PC-3 (cell line): Measurements from ENCODE around the gene SH3D21. TPM values are rescaled to one million over a fixed set of nuclear protein-coding genes. Genes with fewer than 3 reads are reported as not detected.

ENCODE experiments used
- ATAC-seq: fragments of 200-7000 bp; cut with Tn5 transposase; 2 replicates; pipeline ENCODE4 v1.9.1; 2020; ENCODE audit warnings: mild to moderate bottlenecking, moderate library complexity
- BruUV-seq: library from RNA; stranded (reverse); fragments of 400-500 nt; replicated peaks from 2 replicates; lab custom pipeline; 2021; lab: Mats Ljungman, UMichigan
- CTCF ChIA-PET: fragments of 300-600 bp; sonication (Branson Sonifier 250); formaldehyde crosslinking; loops from one replicate; lab custom pipeline; 2022; ENCODE audit warnings: antibody characterized with exemption; lab: Charles Lee
- POLR2A ChIA-PET: fragments of 300-600 bp; sonication (Branson Sonifier 250); formaldehyde crosslinking; loops from one replicate; lab custom pipeline; 2022; ENCODE audit warnings: antibody characterized with exemption; ENCODE audit not compliant: unreplicated experiment; lab: Charles Lee
- DNase-seq: peaks from one replicate; pipeline ENCODE4 v3.0.0-alpha.2; 2015
- H2AFZ ChIP-seq: fragments of 300-600 bp; sonication (generic); 2 replicates; pipeline ENCODE4 v1.6.0; 2016; ENCODE audit warnings: antibody characterized with exemption, low read length
- H3F3A ChIP-seq: fragments of 300-600 bp; sonication (generic); one replicate; pipeline ENCODE4 v1.6.0; 2017; ENCODE audit warnings: antibody characterized with exemption, low read length, control low read depth, mild to moderate bottlenecking; ENCODE audit not compliant: unreplicated experiment
- H3K27ac ChIP-seq: fragments of 300-600 bp; sonication (generic); 2 replicates; pipeline ENCODE4 v1.5.1; 2016; ENCODE audit warnings: mild to moderate bottlenecking, low read length
- H3K27me3 ChIP-seq: fragments of 300-600 bp; sonication (generic); 2 replicates; pipeline ENCODE4 v1.6.1; 2016; ENCODE audit warnings: low read length, mixed read lengths
- H3K36me3 ChIP-seq: fragments of 300-600 bp; sonication (generic); 2 replicates; pipeline ENCODE4 v1.6.1; 2016; ENCODE audit warnings: low read depth, mixed run types, low read length, mixed read lengths
- H3K4me1 ChIP-seq: fragments of 300-600 bp; sonication (generic); 2 replicates; pipeline ENCODE4 v1.5.1; 2016; ENCODE audit warnings: low read length; ENCODE audit not compliant: insufficient read depth
- H3K4me2 ChIP-seq: fragments of 300-600 bp; sonication (generic); 2 replicates; pipeline ENCODE4 v1.6.0; 2016; ENCODE audit warnings: low read length
- H3K4me3 ChIP-seq: fragments of 300-600 bp; sonication (generic); 2 replicates; pipeline ENCODE4 v1.5.1; 2016; ENCODE audit warnings: mild to moderate bottlenecking, low read length, mixed read lengths
- H3K79me2 ChIP-seq: fragments of 300-600 bp; sonication (generic); 2 replicates; pipeline ENCODE4 v1.6.1; 2017; ENCODE audit warnings: low read length, mixed read lengths
- H3K9ac ChIP-seq: fragments of 300-600 bp; sonication (generic); 2 replicates; pipeline ENCODE4 v1.6.0; 2016; ENCODE audit warnings: mild to moderate bottlenecking, low read length
- H3K9me2 ChIP-seq: fragments of 300-600 bp; sonication (generic); replicated peaks from 2 replicates; pipeline ENCODE4 v1.6.1; 2016; ENCODE audit warnings: mixed run types, low read length, mixed read lengths
- H3K9me3 ChIP-seq: fragments of 300-600 bp; sonication (generic); 2 replicates; pipeline ENCODE4 v1.6.1; 2016; ENCODE audit warnings: low read length, mixed read lengths
- H4K20me1 ChIP-seq: fragments of 300-600 bp; sonication (generic); 2 replicates; pipeline ENCODE4 v1.6.1; 2016; ENCODE audit warnings: low read length, mixed read lengths
- CTCF ChIP-seq: fragments of 300-600 bp; sonication (generic); conservative IDR thresholded peaks from 2 replicates; pipeline ENCODE4 v1.5.1; 2017; ENCODE audit warnings: antibody characterized with exemption, low read depth, mild to moderate bottlenecking, low read length
- EZH2 ChIP-seq: fragments of 300-600 bp; sonication (generic); IDR thresholded peaks from one replicate; pipeline ENCODE4 v1.6.1; 2017; ENCODE audit warnings: antibody characterized with exemption, mild to moderate bottlenecking, low read length; ENCODE audit not compliant: unreplicated experiment
- EZH2phosphoT487 ChIP-seq: fragments of 300-600 bp; sonication (generic); IDR thresholded peaks from 2 replicates; pipeline ENCODE4 v1.6.1; 2018; ENCODE audit warnings: mild to moderate bottlenecking, antibody characterized with exemption, low read length, borderline replicate concordance
- intact Hi-C: fragments of 100-400 bp; cut with micrococcal nuclease; formaldehyde crosslinking; loops from 2 replicates; pipeline ENCODE4 v1.9.0; 2023
- total RNA-seq: library from RNA; depleted of rRNA; stranded (reverse); fragments of >200 nt; gene quantifications from 2 replicates; pipeline ENCODE4 v1.2.3, GENCODE V29; 2014

Gene SH3D21
- total RNA-seq, 1 experiment from 2014 or later: 11.3 TPM

- intact Hi-C loops: no loop called here
- Histone ChIP-seq H3K79me2 (peaks cover 61% of the 10 kb centered on the region), H3K27me3 (no peaks in the 10 kb centered on the region), H3K4me3 (no peak overlapping the region), H3K9me2 (no peaks in the 10 kb centered on the region), H3K27ac (no peak overlapping the region), H3K9ac (no peak overlapping the region), H3K36me3 (peaks cover 22% of the 10 kb centered on the region), H3F3A (no peaks in the 10 kb centered on the region), H4K20me1 (no peaks in the 10 kb centered on the region), H3K4me1 (peaks cover 16% of the 10 kb centered on the region; the same call in 1 of the 2 replicates), H3K9me3 (no peaks in the 10 kb centered on the region), H2AFZ (no peak overlapping the region), H3K4me2 (no peak overlapping the region)
- ChIA-PET CTCF (no interaction called here), POLR2A (no interaction called here)
- no peak for DNase-seq
- TF ChIP-seq EZH2phosphoT487 (no peak), EZH2 (no peak), CTCF (no peak)
- no TSS peak for BruUV-seq
- ATAC-seq: no peak
These were observed 60.9 kb downstream of the SH3D21 start for GRCh38 chr1:36367066-36367465.

GRCh38 chr1:36367798-36368197 is 61.6 kb downstream of the SH3D21 start:
- Histone ChIP-seq H3K9ac (no peak overlapping the region), H3K9me3 (no peaks in the 10 kb centered on the region), H3F3A (peaks cover 2% of the 10 kb centered on the region), H2AFZ (no peak overlapping the region), H3K79me2 (peaks cover 65% of the 10 kb centered on the region), H3K4me1 (peaks cover 23% of the 10 kb centered on the region), H3K27ac (no peak overlapping the region), H3K9me2 (no peaks in the 10 kb centered on the region), H3K36me3 (peaks cover 19% of the 10 kb centered on the region; the same call in 1 of the 2 replicates), H3K27me3 (no peaks in the 10 kb centered on the region), H3K4me2 (no peak overlapping the region), H4K20me1 (no peaks in the 10 kb centered on the region), H3K4me3 (no peak overlapping the region)
- intact Hi-C loops: no loop called here
- ATAC-seq (peak; percentile 54), DNase-seq (no peak)
- ChIA-PET CTCF (interaction anchor here (0.6 kb wide), 1 partner anchor 653 kb away, joined by 3 read pairs; no protein-coding TSS in a partner anchor), POLR2A (no interaction called here)
- TF ChIP-seq EZH2 (no peak), CTCF (no peak), EZH2phosphoT487 (no peak)
- BruUV-seq: no TSS peak
